Endothelial cell of umbilical vein (primary cell): ENCODE data around the gene LHCGR. TPM values are rescaled to one million over a fixed set of nuclear protein-coding genes. Genes with fewer than 3 reads are reported as not detected.

ENCODE experiments used
- BruUV-seq: library from RNA; stranded (reverse); fragments of 400-500 nt; replicated peaks from 2 replicates; lab custom pipeline; 2021; lab: Mats Ljungman, UMichigan
- CTCF ChIA-PET: fragments of 300-600, 350-600 bp; sonication (Branson Sonifier 250); formaldehyde crosslinking; loops from one replicate; lab custom pipeline; 2021; ENCODE audit warnings: antibody characterized with exemption, inconsistent platforms; lab: Charles Lee
- POLR2A ChIA-PET: fragments of 300-600, 350-600 bp; sonication (Branson Sonifier 250); formaldehyde crosslinking; loops from one replicate; lab custom pipeline; 2021; ENCODE audit warnings: antibody characterized with exemption, inconsistent platforms; lab: Charles Lee
- DNase-seq: peaks from one replicate; pipeline ENCODE4 v3.0.0-alpha.2; 2011; ENCODE audit warnings: low read depth, low spot score
- FAIRE-seq: peaks from 2 replicates; lab custom pipeline; 2011; peaks lifted over from hg19 to GRCh38; lab: Jason Lieb, UNC
- H2AFZ ChIP-seq: 2 replicates; pipeline ENCODE4 v1.6.0; 2012; ENCODE audit warnings: low read depth, low read length, control low read depth, inconsistent platforms
- H3K27ac ChIP-seq: 2 replicates; pipeline ENCODE4 v1.5.1; 2011; ENCODE audit warnings: low read depth, mild to moderate bottlenecking, control low read depth, low read length, moderate library complexity; ENCODE audit not compliant: insufficient read depth
- H3K27me3 ChIP-seq, 2 experiments: 2 replicates each; pipeline versions ENCODE4 v1.6.0 to v1.6.1; 2011; ENCODE audit warnings: low read length in 2 of 2, mixed read lengths in 1 of 2; ENCODE audit not compliant: control insufficient read depth in 2 of 2, insufficient read depth in 2 of 2
- H3K36me3 ChIP-seq, 2 experiments: 2 replicates in 1 of 2; 3 replicates in 1 of 2; pipeline ENCODE4 v1.5.1; 2011; ENCODE audit warnings: low read length in 2 of 2, mild to moderate bottlenecking in 1 of 2, moderate library complexity in 1 of 2; ENCODE audit not compliant: control insufficient read depth in 2 of 2, insufficient read depth in 2 of 2; ENCODE audit errors: extremely low read depth in 1 of 2
- H3K4me1 ChIP-seq: 3 replicates; pipeline ENCODE4 v1.5.1; 2011; ENCODE audit warnings: mild to moderate bottlenecking, low read length; ENCODE audit not compliant: control insufficient read depth, insufficient read depth; ENCODE audit errors: extremely low read depth
- H3K4me2 ChIP-seq: 2 replicates; pipeline ENCODE4 v1.6.1; 2011; ENCODE audit warnings: low read length, control low read depth, mixed read lengths; ENCODE audit not compliant: insufficient read depth
- H3K4me3 ChIP-seq, 3 experiments: fragments of 200-600 bp in 1 of 3; sonication (generic), shearing (Covaris generic) in 1 of 3; replicated peaks in 1 of 3; 2 replicates each; pipeline ENCODE4 v1.5.1; 2011 to 2016; ENCODE audit warnings: control low read depth in 3 of 3, low read length in 3 of 3, mild to moderate bottlenecking in 2 of 3, inconsistent platforms in 1 of 3, low read depth in 1 of 3, moderate library complexity in 1 of 3; ENCODE audit not compliant: insufficient read depth in 1 of 3
- H3K79me2 ChIP-seq: 2 replicates; pipeline ENCODE4 v1.6.0; 2012; ENCODE audit warnings: low read length, inconsistent platforms; ENCODE audit not compliant: control insufficient read depth, insufficient read depth
- H3K9ac ChIP-seq: replicated peaks from 2 replicates; pipeline ENCODE3; 2011; ENCODE audit warnings: low read length, control low read depth; ENCODE audit not compliant: insufficient read depth; ENCODE audit errors: extremely low read depth
- H3K9me1 ChIP-seq: replicated peaks from 3 replicates; pipeline ENCODE4 v1.6.0; 2011; ENCODE audit warnings: mild to moderate bottlenecking, low read length; ENCODE audit not compliant: control insufficient read depth, insufficient read depth; ENCODE audit errors: extremely low read depth
- H3K9me3 ChIP-seq: replicated peaks from 2 replicates; pipeline ENCODE4 v1.5.1; 2012; ENCODE audit warnings: low read length, inconsistent platforms; ENCODE audit not compliant: control insufficient read depth, insufficient read depth
- H4K20me1 ChIP-seq: replicated peaks from 2 replicates; pipeline ENCODE3; 2011; ENCODE audit warnings: mild to moderate bottlenecking, low read length; ENCODE audit not compliant: control insufficient read depth, insufficient read depth; ENCODE audit errors: extremely low read depth
- EZH2 ChIP-seq: IDR thresholded peaks from 2 replicates; pipeline ENCODE4 v1.6.1; 2012; ENCODE audit warnings: borderline replicate concordance, low read depth, mild to moderate bottlenecking, moderate library complexity, low read length, inconsistent platforms; ENCODE audit not compliant: severe bottlenecking
- FOS ChIP-seq: IDR thresholded peaks from 2 replicates; pipeline ENCODE4 v1.6.1; 2011; ENCODE audit warnings: mild to moderate bottlenecking, low read length, moderate library complexity, borderline replicate concordance; ENCODE audit not compliant: insufficient read depth
- GATA2 ChIP-seq: IDR thresholded peaks from 2 replicates; pipeline ENCODE4 v1.7.0; 2011; ENCODE audit warnings: low read depth, mild to moderate bottlenecking, moderate library complexity, mixed read lengths, low read length; ENCODE audit not compliant: insufficient read length, insufficient read depth
- dilution Hi-C: fragments of 300-500 bp; cut with MboI; formaldehyde crosslinking; loops from one replicate; pipeline ENCODE4 v1.15.0; 2019; ENCODE audit warnings: low sequenced_read_pairs; ENCODE audit not compliant: extremely low pct_ligation_motif_present
- intact Hi-C: fragments of 100-400 bp; cut with micrococcal nuclease; formaldehyde crosslinking; loops from one replicate; pipeline ENCODE4 v1.10.0; 2022
- polyA plus RNA-seq, 4 experiments: library from polyadenylated mRNA; depleted of rRNA in 3 of 4; stranded (reverse) in 3 of 4; unstranded in 1 of 4; fragments of >200 nt; gene quantifications; 2 replicates each; pipeline versions ENCODE4 v1.2.1 to v1.2.3, GENCODE V29; 2011 to 2012; ENCODE audit warnings: missing spikeins in 1 of 4
- total RNA-seq: library from RNA; stranded (reverse); gene quantifications from 2 replicates; pipeline ENCODE4 v1.2.3, GENCODE V29; 2021
- TF ChIP-seq, protein P1 (sequence below): IDR thresholded peaks from 2 replicates; pipeline ENCODE4 v1.6.1; 2011; ENCODE audit not compliant: insufficient read depth, insufficient read length
- TF ChIP-seq, protein P2 (sequence below), 2 donors: IDR thresholded peaks; 1 replicate in 1 of 2; 2 replicates in 1 of 2; pipeline ENCODE4 v1.5.1; 2011; ENCODE audit warnings: low read length in 2 of 2, mild to moderate bottlenecking in 2 of 2, moderate library complexity in 2 of 2, control low read depth in 1 of 2, inconsistent platforms in 1 of 2, low read depth in 1 of 2; ENCODE audit not compliant: insufficient read depth in 1 of 2; ENCODE audit errors: extremely low read depth in 1 of 2

The LHCGR gene
- total and polyA plus RNA-seq, 2 donors (not counting 3 experiments of a cell fraction or from before 2014, with no cell fraction given), result not detected

DNA sequence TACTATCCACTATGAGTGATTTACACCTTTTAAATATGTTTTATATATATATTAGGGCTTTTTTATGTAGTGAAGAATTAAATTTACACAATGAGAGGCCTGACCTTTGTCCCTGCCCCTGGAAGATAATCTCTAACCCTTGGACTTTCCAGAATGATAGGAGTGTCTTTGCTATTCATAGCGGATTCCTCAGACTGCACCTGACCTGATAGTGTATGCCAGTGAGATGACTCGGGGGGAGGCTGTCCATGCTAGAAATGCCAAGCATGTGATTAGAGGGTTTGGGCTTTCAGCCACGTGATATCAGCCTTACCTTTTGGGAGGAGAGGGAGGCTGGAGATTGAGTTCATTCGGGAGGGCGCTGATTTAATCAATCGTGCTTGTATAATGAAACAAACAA lies 44.1 kb upstream of the LHCGR start:
- no peak for FAIRE-seq
- no peaks in the 10 kb centered on the region for H3K36me3 ChIP-seq
- dilution Hi-C loops, result no loop called here
- intact Hi-C loops, result no loop called here
- H4K20me1 ChIP-seq, result no peaks in the 10 kb centered on the region
- BruUV-seq, result no TSS peak
- no peaks in the 10 kb centered on the region for H3K79me2 ChIP-seq
- H3K4me2 ChIP-seq, result no peak overlapping the region
- no peaks in the 10 kb centered on the region for H3K4me1 ChIP-seq
- ChIA-PET POLR2A (no interaction called here), CTCF (no interaction called here)
- no peaks in the 10 kb centered on the region for H3K27me3 ChIP-seq
- H3K4me3 ChIP-seq, result no peak overlapping the region
- DNase-seq, result no peak
- TF ChIP-seq FOS, result no peak
- TF ChIP-seq, protein P1, sequence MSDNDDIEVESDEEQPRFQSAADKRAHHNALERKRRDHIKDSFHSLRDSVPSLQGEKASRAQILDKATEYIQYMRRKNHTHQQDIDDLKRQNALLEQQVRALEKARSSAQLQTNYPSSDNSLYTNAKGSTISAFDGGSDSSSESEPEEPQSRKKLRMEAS, result no peak
- TF ChIP-seq, protein P2, sequence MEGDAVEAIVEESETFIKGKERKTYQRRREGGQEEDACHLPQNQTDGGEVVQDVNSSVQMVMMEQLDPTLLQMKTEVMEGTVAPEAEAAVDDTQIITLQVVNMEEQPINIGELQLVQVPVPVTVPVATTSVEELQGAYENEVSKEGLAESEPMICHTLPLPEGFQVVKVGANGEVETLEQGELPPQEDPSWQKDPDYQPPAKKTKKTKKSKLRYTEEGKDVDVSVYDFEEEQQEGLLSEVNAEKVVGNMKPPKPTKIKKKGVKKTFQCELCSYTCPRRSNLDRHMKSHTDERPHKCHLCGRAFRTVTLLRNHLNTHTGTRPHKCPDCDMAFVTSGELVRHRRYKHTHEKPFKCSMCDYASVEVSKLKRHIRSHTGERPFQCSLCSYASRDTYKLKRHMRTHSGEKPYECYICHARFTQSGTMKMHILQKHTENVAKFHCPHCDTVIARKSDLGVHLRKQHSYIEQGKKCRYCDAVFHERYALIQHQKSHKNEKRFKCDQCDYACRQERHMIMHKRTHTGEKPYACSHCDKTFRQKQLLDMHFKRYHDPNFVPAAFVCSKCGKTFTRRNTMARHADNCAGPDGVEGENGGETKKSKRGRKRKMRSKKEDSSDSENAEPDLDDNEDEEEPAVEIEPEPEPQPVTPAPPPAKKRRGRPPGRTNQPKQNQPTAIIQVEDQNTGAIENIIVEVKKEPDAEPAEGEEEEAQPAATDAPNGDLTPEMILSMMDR (IDR thresholded peaks at IDR 0.05; ENCODE audit: extremely low read depth in 1 of 2, insufficient read depth in 1 of 2, low read depth in 1 of 2, low read length in 2 of 2), result no peak
- TF ChIP-seq GATA2, result no peak
- H3K27ac ChIP-seq, result no peak overlapping the region
- H3K9me3 ChIP-seq, result no peaks in the 10 kb centered on the region
- no peak overlapping the region for H2AFZ ChIP-seq
- H3K9me1 ChIP-seq, result no peaks in the 10 kb centered on the region
- H3K9ac ChIP-seq, result no peak overlapping the region

DNA sequence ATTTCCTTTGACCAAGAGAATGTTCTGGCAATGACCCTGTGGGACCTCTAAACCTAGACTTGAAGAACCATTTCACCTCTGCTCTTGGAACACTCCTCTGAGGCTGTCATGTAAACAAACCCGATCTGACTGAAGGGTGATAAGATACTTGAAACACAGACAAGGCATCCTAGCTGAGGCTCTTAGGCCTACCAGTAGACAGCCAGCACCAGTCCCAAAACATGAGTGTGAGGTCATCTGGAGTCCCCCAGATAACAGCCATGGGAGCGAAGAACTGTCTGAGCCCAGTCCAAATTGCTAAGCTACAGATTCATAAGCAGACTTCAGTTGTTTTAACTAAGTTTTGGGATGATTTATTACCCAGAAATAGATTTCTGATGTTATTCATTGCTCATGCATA lies 39.5 kb upstream of the LHCGR start:
- TF ChIP-seq EZH2, result no peak
- TF ChIP-seq, protein P1, result no peak
- H3K9me1 ChIP-seq, result no peaks in the 10 kb centered on the region
- no peaks in the 10 kb centered on the region for H3K27me3 ChIP-seq
- no peak overlapping the region for H3K27ac ChIP-seq
- no TSS peak for BruUV-seq
- H3K9ac ChIP-seq, result no peak overlapping the region
- no peak for DNase-seq
- POLR2A ChIA-PET, result no interaction called here
- CTCF ChIA-PET, result no interaction called here
- H3K36me3 ChIP-seq, result no peaks in the 10 kb centered on the region
- no peak for FAIRE-seq
- no peak overlapping the region for H3K4me3 ChIP-seq
- dilution Hi-C loops (no loop called here), intact Hi-C loops (no loop called here)
- no peaks in the 10 kb centered on the region for H3K9me3 ChIP-seq
- no peaks in the 10 kb centered on the region for H4K20me1 ChIP-seq
- no peak overlapping the region for H3K4me2 ChIP-seq
- no peaks in the 10 kb centered on the region for H3K79me2 ChIP-seq
- no peak overlapping the region for H2AFZ ChIP-seq
- no peaks in the 10 kb centered on the region for H3K4me1 ChIP-seq
